Stimulated activated CD4-positive, alpha-beta T cell treated with anti-CD3 and anti-CD28 coated beads, Interleukin-15, amount 100 ng/mL, for 1 hour (primary cell): ENCODE measurements around the gene PAM16.
"Not testable (repeated sequence)": the region's sequence is repeated elsewhere in the genome, so short reads cannot be mapped to it uniquely, and the experiment has no call there.

ENCODE experiments used
- DNase-seq, 2 donors: peaks; one replicate each; pipeline ENCODE4 v3.0.0-alpha.2; 2020; ENCODE audit warnings: low read depth in 1 of 2, low spot score in 1 of 2

PAM16 gene

GRCh38 chr16:4336701-4337539, 14.2 kb downstream of the PAM16 start:
- DNase-seq, result no peak

DNA sequence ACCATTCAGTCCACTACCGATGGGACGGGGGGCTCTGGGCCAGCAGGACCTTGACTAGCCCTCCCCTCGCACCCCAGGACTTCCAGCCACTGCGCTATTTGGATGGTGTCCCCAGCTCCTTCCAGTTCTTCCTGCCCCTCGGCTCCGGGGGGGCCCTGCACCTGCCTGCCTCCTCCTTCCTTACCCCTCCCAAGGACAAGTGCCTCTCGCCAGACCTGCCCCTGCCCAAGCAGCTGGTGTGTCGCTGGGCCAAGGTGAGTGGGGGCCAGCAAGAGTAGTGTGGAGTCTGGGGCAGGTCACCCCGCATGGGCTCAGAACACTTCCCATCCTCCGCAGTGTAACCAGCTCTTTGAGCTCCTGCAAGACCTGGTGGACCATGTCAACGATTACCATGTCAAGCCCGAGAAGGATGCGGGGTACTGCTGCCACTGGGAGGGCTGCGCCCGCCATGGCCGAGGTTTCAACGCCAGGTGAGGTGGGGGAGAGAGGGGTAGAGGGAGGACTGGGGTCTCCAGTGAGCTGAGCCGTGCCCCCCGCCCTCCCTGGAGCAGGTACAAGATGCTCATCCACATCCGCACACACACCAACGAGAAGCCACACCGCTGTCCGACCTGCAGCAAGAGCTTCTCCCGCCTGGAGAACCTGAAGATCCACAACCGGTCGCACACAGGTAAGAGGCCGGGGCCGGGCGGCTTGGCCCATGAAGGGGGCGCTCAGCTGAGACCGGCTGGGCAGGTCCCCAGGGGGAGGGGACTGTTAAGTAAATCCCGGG, 16.2 kb downstream of the PAM16 start:
- no peak for DNase-seq

GRCh38 chr16:4333714-4334113, 17.4 kb downstream of the PAM16 start:
- DNase-seq, result not testable (repeated sequence)

GRCh38 chr16:4333308-4333638, 17.8 kb downstream of the PAM16 start:
- DNase-seq, result no peak

DNA sequence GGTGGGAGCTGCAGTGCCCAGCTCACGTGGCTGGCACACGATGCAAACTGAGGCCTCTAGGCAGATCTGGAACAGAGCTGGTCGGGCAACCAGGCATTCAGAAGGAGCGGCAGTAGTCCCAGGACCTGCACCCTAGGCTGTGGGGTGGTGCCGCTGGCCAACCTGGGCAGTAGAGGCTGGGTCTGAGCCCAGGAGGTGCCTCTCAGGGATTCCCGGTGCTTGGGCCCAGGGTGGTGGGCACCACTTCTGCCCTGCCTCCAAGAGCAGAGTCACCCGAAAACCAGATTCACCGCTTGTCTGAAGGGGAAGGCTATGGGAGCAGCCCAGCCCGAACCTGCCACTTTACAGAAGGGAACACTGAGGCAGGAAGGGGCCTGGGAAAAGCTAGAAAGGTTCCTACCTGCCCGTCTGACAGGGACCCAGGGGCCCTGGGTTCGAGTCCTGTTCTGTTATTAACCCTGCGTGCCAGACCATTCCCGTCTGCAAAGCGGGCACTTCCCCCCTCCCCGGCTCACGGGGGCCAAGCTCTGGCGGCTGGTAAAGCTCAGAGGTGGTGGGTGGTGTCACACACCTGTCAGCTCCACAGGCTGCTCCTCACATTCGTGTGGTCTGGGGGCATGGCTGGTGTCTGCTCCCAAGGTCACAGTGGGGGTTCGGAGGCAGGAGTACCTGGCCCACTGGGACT, 18.4 kb downstream of the PAM16 start:
- DNase-seq, result no peak

- DNase-seq, result no peak
These were observed 19.0 kb downstream of the PAM16 start for GRCh38 chr16:4332083-4332482.

- DNase-seq, result peak; percentile 37 to 65
These were observed 20.7 kb downstream of the PAM16 start for GRCh38 chr16:4330277-4330874.

DNA sequence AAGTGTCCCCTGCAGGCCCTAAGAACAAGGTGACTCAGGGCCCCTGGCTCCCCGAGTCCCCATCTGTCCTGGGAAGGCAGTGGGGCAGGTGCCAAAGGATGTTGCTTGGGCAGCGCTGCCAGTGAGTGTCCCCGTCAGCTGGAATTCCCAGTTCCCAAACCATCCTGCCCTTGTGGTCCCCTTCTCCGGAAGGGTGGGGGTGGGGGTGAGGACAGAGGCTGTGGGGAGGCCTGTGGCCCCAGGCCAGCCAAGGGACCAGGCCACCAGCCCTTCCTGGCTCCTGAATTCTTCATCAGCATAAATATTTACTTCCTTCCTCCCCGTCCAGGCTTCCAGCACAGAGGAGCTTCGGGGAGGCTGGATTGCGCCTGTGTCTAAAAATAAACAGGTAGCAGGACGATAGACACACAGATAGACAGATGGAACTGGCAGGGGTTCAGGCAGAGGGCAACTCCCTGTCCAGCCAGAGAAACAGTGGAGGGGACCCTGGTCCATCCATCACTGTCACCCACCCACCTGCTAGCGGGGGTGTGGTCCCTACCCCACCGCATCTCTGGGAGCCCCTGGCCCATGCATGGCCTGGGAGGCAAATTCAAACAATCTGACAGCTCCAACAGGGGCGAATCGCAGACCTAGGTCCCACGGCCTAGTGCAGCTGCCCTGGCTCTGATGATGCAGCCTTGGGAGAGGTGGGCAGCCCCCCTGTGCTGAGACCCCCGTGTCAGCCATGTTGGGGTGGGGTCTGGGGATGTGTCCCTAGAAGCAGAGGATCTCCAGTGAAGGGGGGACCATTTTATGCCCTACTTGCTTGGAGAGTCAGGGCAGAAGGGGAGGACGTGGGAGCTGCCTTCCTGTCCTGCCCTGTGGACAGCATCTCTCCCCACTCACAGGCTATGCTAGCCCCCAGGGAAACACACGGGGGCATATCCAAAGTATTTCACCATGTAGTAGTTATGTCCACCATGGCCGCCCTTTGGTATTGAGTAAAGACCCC, 22.0 kb downstream of the PAM16 start:
- no peak for DNase-seq

- peak in 1 of 2 donors; percentile 45 for DNase-seq
These were observed 22.9 kb downstream of the PAM16 start for GRCh38 chr16:4328046-4328781.

GRCh38 chr16:4327386-4328045, 23.6 kb downstream of the PAM16 start:
- DNase-seq, result no peak

- DNase-seq, result no peak
These were observed 25.8 kb downstream of the PAM16 start for GRCh38 chr16:4325253-4325758.

GRCh38 chr16:4324492-4325252, 26.4 kb downstream of the PAM16 start:
- no peak for DNase-seq

- DNase-seq, result no peak
These were observed 27.2 kb downstream of the PAM16 start for GRCh38 chr16:4323845-4324488.

- DNase-seq, result no peak
These were observed 27.9 kb downstream of the PAM16 start for GRCh38 chr16:4323071-4323844.

DNA sequence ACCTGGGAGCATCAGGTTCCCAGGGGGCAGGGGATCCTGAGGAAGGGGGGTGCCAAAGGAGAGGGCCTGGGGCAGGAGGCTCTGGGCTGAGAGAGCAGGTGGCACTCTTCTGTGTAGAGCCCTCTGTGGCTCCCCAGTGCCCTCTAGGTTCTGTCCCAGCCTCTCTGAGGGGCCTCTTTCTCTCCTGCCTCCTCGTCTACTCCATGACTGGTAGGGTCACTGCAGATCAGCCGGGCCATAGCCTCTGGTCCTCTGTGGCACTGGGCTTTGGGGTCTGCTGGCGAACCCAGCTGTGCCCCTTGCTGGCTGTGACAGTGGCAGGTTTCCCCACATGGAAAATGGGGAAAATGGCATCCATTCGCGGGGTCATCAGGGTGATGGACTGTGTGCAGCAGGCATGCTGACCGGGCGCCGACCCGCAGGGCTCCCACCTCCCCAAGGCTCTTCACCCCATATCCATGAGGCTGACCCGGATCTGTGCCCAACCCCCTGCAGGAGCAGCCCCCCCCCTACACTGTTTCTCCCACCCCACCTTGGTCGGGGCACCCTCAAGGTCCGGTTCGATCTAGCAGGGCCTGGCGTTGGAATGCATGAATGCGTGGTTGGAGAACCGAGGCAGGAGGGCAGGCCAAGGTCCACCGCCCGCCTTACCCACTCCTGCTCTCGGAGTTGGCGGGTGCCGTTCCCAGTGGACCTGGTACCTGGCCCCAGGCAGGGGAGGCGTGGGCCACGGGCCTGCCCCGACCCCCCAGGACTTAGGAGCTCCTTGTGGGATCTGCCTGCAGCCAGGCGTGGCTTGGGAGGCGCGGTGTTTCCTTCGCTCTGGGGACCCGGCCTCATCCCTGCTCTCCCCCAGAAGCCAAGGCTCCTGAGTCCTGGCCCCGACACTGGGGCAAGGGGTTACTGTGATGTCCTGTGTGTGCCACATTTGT, 28.7 kb downstream of the PAM16 start:
- no peak for DNase-seq
